HG03280 (cell line): ENCODE measurements around the gene NUP210.

Source experiments
- ATAC-seq: cut with Tn5 transposase; IDR thresholded peaks from one replicate; pipeline ENCODE4 v1.9.1; 2021; ENCODE audit warnings: mild to moderate bottlenecking, moderate library complexity; ENCODE audit not compliant: unreplicated experiment

Gene NUP210

GRCh38 chr3:13407926-13408325 is 12.2 kb downstream of the NUP210 start:
- ATAC-seq, result no peak

DNA sequence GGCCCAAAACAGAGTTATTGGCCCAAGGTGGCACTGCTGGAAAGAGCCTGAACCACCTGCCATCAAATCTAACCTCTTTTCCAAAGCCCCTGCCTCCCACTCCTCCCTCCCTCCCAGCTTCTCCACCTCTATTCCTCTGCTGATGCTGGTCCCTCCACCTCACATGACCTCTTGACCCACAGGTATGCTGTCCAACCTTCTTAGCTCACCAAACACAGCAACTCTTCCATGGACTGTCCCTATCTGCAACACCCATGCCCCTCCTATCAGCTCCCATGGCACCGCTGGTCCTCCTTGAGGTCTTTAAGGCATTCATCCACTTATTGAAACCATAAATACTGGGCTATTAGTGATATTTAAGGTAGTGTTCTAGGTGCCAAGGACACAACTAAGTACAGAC is 12.6 kb downstream of the NUP210 start:
- no peak for ATAC-seq

GRCh38 chr3:13406190-13406589 is 13.9 kb downstream of the NUP210 start:
- no peak for ATAC-seq

GRCh38 chr3:13405614-13406013 is 14.5 kb downstream of the NUP210 start:
- no peak for ATAC-seq

- ATAC-seq, result no peak
Observed at GRCh38 chr3:13404626-13405452, 15.3 kb downstream of the NUP210 start.

GRCh38 chr3:13403847-13404246 is 16.3 kb downstream of the NUP210 start:
- ATAC-seq, result no peak

GRCh38 chr3:13403213-13403819 is 16.8 kb downstream of the NUP210 start:
- no peak for ATAC-seq

DNA sequence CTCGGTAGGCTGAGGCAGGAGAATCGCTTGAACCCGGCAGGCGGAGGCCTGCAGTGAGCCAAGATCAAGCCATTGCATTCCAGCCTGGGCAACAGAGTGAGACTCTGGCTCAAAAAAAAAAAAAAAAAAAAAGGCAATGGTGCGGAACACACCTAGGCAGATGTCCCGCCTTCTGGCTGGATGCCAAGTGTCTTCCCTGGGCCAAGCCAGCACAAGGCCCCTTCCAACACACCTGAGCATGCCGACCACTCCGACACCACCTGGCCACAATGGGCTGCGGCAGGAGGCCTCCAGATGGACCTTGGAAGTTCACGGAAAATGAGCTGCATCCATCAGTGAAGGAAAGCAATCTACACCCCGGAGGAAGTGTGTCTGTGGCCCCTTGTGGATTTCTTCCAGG is 19.0 kb downstream of the NUP210 start:
- ATAC-seq, result no peak

DNA sequence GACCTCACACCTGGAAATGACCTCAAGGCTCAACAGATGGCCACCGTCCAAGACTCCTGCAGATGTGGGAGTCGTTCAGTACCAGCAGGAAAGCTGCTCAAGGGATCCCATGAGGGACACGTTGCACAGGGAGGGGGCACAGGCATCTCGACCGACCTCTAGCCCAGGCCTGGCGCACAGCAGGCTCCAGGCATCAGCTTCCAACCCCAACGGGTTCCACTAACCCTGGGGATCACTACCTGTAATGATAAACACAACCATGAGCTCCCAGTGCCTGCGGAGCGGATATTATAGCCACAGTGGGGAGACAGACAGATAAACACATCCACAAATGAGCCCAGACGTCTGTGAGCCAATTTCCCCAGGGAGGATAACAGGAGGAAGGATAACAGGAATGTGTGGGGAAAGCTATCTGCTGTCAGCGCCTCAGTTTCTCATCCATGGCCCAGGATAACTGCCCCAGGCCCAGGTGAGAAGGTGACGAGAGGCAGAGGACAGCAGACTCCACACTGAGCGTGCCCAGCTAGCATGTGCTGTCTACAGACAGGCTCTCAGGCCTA is 19.9 kb downstream of the NUP210 start:
- no peak for ATAC-seq

GRCh38 chr3:13399603-13400002 is 20.5 kb downstream of the NUP210 start:
- no peak for ATAC-seq

DNA sequence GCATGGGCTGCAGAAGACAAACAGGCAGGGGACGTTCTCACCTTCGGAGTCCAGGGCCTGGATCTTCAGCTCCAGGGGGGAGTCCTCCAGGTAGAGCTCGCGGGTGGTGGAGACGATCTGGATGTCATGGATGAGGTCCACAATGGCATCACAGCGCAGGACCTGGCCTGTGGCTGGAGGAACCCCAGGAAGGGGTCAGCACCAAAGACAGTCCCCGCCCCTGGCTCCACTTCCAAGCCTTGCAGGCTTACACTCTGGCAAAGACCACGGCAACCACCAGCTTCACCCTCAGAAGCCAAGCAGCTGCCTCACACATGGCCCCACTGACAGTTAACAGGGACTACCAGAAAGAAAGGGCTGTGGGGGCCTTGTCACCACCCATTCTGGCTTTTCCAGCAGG is 22.8 kb downstream of the NUP210 start:
- ATAC-seq, result no peak

DNA sequence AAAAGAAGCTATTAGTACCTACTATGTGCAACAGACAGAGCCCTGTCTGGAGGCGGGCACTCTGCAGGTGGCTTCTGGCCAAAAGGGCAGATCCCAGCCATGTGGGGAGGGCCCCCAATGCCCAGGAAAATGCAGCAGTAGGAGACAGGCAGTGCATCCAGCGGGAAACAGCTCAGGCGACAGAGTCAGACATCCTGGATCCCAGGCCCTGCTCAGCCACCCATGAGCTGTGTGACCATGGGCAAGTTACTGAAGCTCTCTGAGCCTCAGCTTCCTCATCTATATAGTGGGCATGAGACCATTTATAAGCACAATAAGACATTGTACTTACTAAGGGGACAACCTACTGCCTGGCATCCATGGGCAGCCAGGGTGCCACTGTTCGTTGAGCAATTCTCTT is 25.8 kb downstream of the NUP210 start:
- no peak for ATAC-seq

DNA sequence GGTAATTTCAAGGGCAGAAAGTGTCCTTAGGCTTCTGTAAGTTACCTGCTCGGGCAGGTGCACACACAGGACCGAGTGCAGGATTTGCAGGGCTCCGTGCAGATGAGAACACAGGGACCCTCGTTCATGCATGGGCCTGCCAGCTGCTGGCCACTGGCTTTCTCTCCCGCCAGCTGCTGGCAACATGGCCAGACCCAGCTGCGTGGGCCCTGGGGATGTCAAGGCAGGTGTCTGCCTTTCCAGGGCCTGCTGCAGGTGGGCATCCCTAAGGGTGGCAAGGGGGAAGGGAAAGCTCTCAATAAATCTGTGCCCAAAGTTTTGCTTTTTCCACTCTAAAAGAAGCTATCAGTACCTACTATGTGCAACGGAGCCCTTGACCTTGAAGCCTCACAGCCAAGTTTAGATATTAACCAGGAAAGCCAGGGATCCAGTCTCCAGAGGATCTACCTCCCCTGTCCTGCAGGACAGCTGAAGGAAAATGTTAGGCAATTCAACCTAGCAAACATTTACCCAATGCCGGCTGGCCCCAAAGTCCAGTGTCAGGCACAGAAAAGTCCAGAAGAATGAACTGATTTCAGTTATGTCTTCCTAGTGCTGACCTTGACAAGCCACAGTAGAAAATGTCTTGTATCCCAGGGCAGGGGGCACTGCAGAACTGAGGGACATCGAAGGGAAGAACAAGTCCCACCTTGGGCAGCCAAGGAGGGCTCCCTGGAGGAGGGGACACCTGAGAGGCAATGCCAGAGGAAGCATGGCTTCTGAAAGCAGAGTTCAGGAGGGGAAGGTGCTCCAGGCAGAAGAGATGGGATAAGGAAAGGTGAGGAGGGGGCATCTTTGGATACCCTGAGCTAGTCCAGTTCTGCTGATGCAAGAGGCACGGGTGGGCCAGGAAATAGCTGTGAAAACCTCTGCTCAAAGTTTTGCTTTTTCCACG is 26.4 kb downstream of the NUP210 start:
- ATAC-seq, result no peak

DNA sequence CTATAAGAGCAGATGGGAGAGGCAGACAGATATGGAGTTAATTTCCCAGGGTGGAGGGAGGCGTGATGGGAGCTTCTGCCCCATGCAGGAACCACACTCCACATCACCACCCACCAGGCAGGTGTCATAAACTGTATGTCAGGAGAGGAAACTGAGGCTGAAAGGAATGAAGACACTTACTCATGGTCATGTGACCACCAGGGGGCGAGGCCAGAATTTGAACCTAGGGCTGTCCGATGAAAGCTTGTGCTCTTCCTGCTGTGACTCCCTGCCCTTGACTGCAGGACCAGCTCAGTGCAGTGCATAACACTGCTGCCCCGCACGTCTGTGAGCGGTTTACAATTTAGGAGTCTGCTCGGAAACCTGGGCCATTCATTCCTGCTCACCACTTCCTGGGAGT is 28.8 kb downstream of the NUP210 start:
- no peak for ATAC-seq

DNA sequence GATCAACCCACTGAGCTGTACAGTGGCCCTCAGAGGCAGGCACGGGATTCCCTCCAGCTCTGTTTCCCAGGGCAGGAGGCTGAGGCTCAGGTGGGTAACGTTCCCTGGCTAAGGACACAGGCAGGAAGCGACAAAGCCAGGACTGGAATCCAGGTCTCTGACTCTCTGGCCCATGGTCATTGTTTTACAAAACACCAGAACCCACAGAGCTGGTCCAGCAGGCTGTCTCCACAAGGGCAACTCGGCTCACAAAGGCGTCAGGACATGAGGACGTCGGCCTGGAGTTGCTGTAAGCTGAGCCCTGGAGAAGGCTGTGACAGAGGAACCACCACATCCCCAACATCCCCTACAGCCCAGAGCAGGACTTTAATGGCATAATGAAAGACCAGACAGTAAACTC is 30.7 kb downstream of the NUP210 start:
- ATAC-seq, result no peak

- ATAC-seq, result no peak
Observed at GRCh38 chr3:13388816-13389215, 31.3 kb downstream of the NUP210 start.

GRCh38 chr3:13385373-13385965 is 34.7 kb downstream of the NUP210 start:
- no peak for ATAC-seq

DNA sequence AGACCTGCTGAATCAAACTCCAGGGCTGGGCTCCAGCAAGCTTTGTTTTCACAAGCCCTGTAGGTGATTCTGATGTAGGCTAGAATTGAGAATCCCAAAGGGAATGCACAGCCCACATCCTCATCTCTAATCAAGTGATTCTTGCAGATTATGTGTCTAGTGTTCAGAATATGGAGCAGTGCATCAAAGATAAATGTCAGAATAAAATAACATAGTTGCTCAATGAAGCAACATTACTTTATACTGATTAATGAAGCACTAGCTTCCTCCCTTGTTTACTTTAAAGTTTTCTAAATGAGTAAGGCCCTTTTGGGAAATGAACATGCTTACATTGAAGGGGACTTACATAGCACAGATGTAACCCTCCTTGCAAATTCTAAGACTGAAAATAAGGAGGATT is 39.2 kb downstream of the NUP210 start:
- ATAC-seq, result no peak

DNA sequence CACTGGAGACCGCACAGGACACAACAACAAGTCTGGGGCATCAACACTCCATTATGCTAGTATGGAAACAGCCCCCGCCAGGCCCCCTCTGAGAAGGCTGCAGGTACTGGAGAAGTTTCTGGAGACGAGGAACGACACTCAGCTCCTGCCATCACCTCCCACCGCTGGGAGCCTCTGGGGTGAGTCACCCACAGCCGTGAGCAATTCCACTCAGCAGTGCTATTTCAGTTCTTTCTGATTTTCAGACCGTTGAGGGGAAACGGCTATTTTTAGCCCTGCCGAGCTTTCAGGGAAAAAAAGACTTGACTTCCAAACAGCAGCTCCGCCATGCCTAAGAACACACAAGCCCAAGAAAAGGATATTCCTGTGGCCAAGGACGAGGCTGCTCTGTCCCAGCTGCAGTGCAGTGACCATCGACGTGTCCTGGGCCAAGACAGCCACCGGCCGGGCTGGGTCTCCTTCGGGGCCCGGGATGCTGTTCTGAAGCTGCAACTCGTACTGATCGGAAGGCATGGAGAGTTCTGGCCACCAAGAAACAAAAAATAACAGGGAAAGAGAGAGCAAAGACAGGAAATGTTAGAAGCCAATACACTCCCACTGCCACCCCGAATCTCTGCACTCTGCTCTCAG is 40.8 kb downstream of the NUP210 start:
- ATAC-seq, result no peak

DNA sequence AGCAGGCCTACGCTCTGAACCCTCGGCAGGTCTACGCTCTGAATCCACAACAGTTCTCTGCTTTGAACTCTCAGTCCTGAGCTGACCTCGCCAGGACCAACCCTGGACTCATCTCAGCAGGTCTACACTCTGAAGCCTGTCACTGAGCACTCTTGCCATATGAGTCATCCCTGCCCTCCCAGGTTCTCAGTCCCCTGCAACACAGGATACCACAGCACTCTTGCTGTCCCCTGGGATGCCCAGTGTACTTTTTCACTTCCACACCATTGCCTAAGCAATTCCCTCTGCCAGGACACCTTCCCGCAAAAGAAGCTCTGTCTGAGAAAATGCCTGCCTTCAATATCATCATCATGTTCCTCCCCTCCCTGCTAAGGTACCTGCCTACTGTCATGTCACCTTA is 42.0 kb downstream of the NUP210 start:
- ATAC-seq, result no peak
